HUES64 (cell line): Measurements from ENCODE around the gene SMIM44. TPM values are rescaled to one million over a fixed set of nuclear protein-coding genes. Genes with fewer than 3 reads are reported as not detected.
"Not testable (repeated sequence)": the region's sequence is repeated elsewhere in the genome, so short reads cannot be mapped to it uniquely, and the experiment has no call there.

Experiments
- H3K27ac ChIP-seq: 2 replicates; pipeline ENCODE4 v1.7.0; 2013; ENCODE audit warnings: low read depth, low read length, inconsistent platforms
- H3K27me3 ChIP-seq: 2 replicates; pipeline ENCODE4 v1.6.1; 2013; ENCODE audit warnings: mild to moderate bottlenecking, low read length; ENCODE audit not compliant: insufficient read depth
- H3K36me3 ChIP-seq: 2 replicates; pipeline ENCODE4 v1.6.1; 2013; ENCODE audit warnings: mild to moderate bottlenecking, low read length; ENCODE audit not compliant: insufficient read depth
- H3K4me1 ChIP-seq: 2 replicates; pipeline ENCODE4 v1.6.1; 2013; ENCODE audit warnings: mild to moderate bottlenecking, low read length, moderate library complexity; ENCODE audit not compliant: insufficient read depth
- H3K4me3 ChIP-seq: 2 replicates; pipeline ENCODE4 v1.5.1; 2013; ENCODE audit warnings: mild to moderate bottlenecking, low read length, moderate library complexity
- H3K9ac ChIP-seq: 2 replicates; pipeline ENCODE4 v1.6.1; 2013; ENCODE audit warnings: mild to moderate bottlenecking, low read depth, low read length
- H3K9me3 ChIP-seq: 2 replicates; pipeline ENCODE4 v1.6.1; 2013; ENCODE audit warnings: low read depth, low read length; ENCODE audit not compliant: insufficient read depth
- WGBS: fragments of 150-250, 120-280 bp; methylation state at CpG from one replicate; pipeline ENCODE4 v1.1.7; 2013; ENCODE audit warnings: missing lambda C conversion rate; 5-methylcytosine and 5-hydroxymethylcytosine counted together
- polyA plus RNA-seq, 2 experiments: library from polyadenylated mRNA; stranded (reverse); fragments of 50-300 nt; gene quantifications; one replicate each; pipeline ENCODE4 v1.2.3, GENCODE V29; 2013

The SMIM44 gene
- polyA plus RNA-seq (2013, experiment 1 of 2): not detected
- polyA plus RNA-seq (2013, experiment 2 of 2): not detected

- Histone ChIP-seq H3K27ac (no peak within 1 kb of the TSS), H3K9ac (no peak within 1 kb of the TSS), H3K4me3 (no peak within 1 kb of the TSS), H3K27me3 (peaks cover 2% of the 10 kb centered on the region; the same call in 1 of the 2 replicates), H3K36me3 (no peaks in the 10 kb centered on the region), H3K9me3 (no peaks in the 10 kb centered on the region), H3K4me1 (no peaks in the 10 kb centered on the region)
- WGBS: 93% methylated on average over 33 of the region's 33 CpGs
Measured at GRCh38 chr19:3483226-3483628, at the start of gene SMIM44. Gene SMIM44, minus strand, starts transcription at chr19:3483441. Its CDS starts 38 bp downstream, at chr19:3483403.

GRCh38 chr19:3533033-3533432 lies 49.8 kb upstream of the SMIM44 start:
- Histone ChIP-seq H3K27ac (no peak overlapping the region), H3K9ac (no peak overlapping the region), H3K9me3 (no peaks in the 10 kb centered on the region), H3K36me3 (peaks cover 60% of the 10 kb centered on the region), H3K4me1 (no peaks in the 10 kb centered on the region), H3K4me3 (no peak overlapping the region), H3K27me3 (no peaks in the 10 kb centered on the region)
- WGBS: 96% methylated on average over 17 of the region's 17 CpGs

GRCh38 chr19:3532154-3532786 lies 49.0 kb upstream of the SMIM44 start:
- peaks cover 65% of the 10 kb centered on the region for H3K36me3 ChIP-seq

GRCh38 chr19:3531716-3532115 lies 48.5 kb upstream of the SMIM44 start:
- Histone ChIP-seq H3K9me3 (no peaks in the 10 kb centered on the region), H3K36me3 (peaks cover 70% of the 10 kb centered on the region), H3K4me3 (no peak overlapping the region), H3K27ac (no peak overlapping the region), H3K9ac (no peak overlapping the region), H3K27me3 (no peaks in the 10 kb centered on the region), H3K4me1 (no peaks in the 10 kb centered on the region)
- 95% methylated on average over 29 of the region's 29 CpGs for WGBS

More at GRCh38 chr19:3532154-3532786, 49.0 kb upstream of the SMIM44 start:
- H3K9ac ChIP-seq: no peak overlapping the region
- no peak overlapping the region for H3K4me3 ChIP-seq
- no peak overlapping the region for H3K27ac ChIP-seq
- no peaks in the 10 kb centered on the region for H3K4me1 ChIP-seq
- H3K27me3 ChIP-seq: no peaks in the 10 kb centered on the region
- no peaks in the 10 kb centered on the region for H3K9me3 ChIP-seq
- 95% methylated on average over 33 of the region's 33 CpGs for WGBS

GRCh38 chr19:3530389-3530788 lies 47.1 kb upstream of the SMIM44 start:
- H3K36me3 ChIP-seq: peaks cover 63% of the 10 kb centered on the region
- WGBS: 96% methylated on average over 12 of the region's 12 CpGs
- no peaks in the 10 kb centered on the region for H3K4me1 ChIP-seq
- H3K4me3 ChIP-seq: no peak overlapping the region
- no peaks in the 10 kb centered on the region for H3K9me3 ChIP-seq
- no peaks in the 10 kb centered on the region for H3K27me3 ChIP-seq
- H3K9ac ChIP-seq: no peak overlapping the region
- no peak overlapping the region for H3K27ac ChIP-seq

- not testable (repeated sequence) for H3K4me1 ChIP-seq, H3K27me3 ChIP-seq, H3K9ac ChIP-seq, H3K9me3 ChIP-seq, H3K27ac ChIP-seq, H3K4me3 ChIP-seq
- H3K36me3 ChIP-seq: peaks cover 60% of the 10 kb centered on the region
- WGBS: 96% methylated on average over 7 of the region's 7 CpGs
Measured at GRCh38 chr19:3529299-3529698, 46.1 kb upstream of the SMIM44 start.

- Histone ChIP-seq H3K4me3 (no peak overlapping the region), H3K27me3 (no peaks in the 10 kb centered on the region), H3K36me3 (peaks cover 59% of the 10 kb centered on the region), H3K9me3 (no peaks in the 10 kb centered on the region), H3K4me1 (no peaks in the 10 kb centered on the region), H3K9ac (no peak overlapping the region), H3K27ac (no peak overlapping the region)
- WGBS: 95% methylated on average over 20 of the region's 20 CpGs
Measured at GRCh38 chr19:3528539-3529211, 45.4 kb upstream of the SMIM44 start.

- Histone ChIP-seq H3K9ac (no peak overlapping the region), H3K27ac (no peak overlapping the region), H3K4me3 (no peak overlapping the region), H3K36me3 (peaks cover 59% of the 10 kb centered on the region), H3K4me1 (no peaks in the 10 kb centered on the region), H3K9me3 (no peaks in the 10 kb centered on the region), H3K27me3 (no peaks in the 10 kb centered on the region)
- WGBS: 97% methylated on average over 14 of the region's 14 CpGs
Measured at GRCh38 chr19:3528080-3528479, 44.8 kb upstream of the SMIM44 start.

- no peaks in the 10 kb centered on the region for H3K4me1 ChIP-seq
- 97% methylated on average over 21 of the region's 21 CpGs for WGBS
- no peak overlapping the region for H3K4me3 ChIP-seq
- H3K9me3 ChIP-seq: no peaks in the 10 kb centered on the region
- H3K36me3 ChIP-seq: peaks cover 54% of the 10 kb centered on the region
- H3K27me3 ChIP-seq: no peaks in the 10 kb centered on the region
- no peak overlapping the region for H3K9ac ChIP-seq
- H3K27ac ChIP-seq: no peak overlapping the region
Measured at GRCh38 chr19:3527238-3527910, 44.1 kb upstream of the SMIM44 start.

GRCh38 chr19:3526507-3527237 lies 43.4 kb upstream of the SMIM44 start:
- Histone ChIP-seq H3K9ac (no peak overlapping the region), H3K36me3 (peaks cover 47% of the 10 kb centered on the region), H3K4me1 (no peaks in the 10 kb centered on the region), H3K4me3 (no peak overlapping the region), H3K27me3 (no peaks in the 10 kb centered on the region), H3K27ac (no peak overlapping the region), H3K9me3 (no peaks in the 10 kb centered on the region)
- 96% methylated on average over 28 of the region's 28 CpGs for WGBS
